ENCODE measurements around the gene ZFP36L1.
"Not testable (repeated sequence)": the region's sequence is repeated elsewhere in the genome, so short reads cannot be mapped to it uniquely, and the experiment has no call there.

The ZFP36L1 gene

DNA sequence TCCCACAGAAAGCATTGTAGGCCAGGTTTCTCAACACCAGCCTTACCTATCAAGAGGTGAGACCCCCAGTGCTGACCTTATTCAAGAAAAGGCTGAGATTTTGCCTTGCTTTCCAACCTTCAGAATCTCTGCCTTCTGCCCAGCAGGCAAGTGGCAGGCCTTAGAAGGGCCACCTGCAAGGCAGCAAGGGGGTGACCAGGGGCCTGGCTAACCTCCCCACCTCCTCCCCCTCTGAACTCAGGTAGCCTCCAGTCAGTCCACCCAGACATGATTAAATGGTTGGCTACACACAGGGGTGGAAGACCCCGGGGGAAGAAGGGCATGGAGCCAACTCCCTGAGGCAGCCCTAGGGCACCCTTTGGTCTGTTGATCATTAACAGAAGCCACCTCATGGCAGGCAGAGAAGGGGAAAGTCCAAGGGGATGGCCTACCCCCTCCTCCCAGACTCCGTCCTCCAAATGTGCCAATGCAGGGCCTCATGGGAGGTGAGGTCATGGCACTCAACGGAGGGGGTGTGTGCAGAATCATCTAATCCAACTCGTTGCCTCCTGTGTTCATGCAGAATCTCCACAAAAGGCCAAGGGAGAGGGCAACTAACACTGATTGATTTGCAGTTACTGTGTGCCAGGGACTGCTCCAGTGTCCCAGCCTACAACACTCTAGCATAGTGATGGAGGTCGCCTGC lies 8.5 kb downstream of the ZFP36L1 start:
- no peak for DNase-seq (ENCODE audit: low spot score)

DNA sequence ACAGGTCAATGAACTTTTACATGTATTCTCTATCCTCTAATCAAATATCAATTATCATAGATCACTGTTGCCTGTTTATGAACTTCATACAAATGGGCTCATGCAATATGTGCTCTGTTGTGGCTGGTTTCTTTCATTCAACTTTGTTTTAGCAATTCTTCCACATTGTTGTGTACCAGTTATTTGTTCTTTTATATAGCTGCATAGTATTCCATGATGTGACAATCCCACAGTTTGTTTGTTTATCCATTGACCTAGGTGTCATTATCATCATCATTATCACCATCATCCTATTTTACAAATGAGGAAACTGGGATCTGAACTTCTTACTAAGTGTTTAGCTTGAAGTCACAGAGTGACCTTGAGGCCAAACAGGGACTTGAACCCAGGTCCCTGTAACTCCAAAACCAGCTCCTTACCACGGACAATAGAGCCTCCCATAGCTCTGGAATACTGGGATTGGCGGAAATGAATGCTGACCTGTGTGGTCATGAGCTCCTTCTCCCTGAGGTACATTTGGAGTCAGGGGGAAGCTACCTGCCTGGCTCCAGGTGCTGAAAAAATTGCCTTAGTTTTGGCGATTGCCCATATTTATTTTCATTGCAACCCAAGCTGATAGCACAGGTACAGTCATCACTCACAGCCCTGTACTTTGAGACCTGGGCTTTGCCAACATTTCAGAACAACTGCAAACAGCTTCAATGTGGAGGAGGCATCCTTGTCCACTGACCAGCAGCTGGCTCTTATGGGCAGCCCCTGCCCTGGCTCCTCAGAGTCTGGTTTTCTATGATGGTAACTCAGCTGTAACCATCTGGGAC lies 9.2 kb downstream of the ZFP36L1 start:
- DNase-seq (ENCODE audit: low spot score) = no peak

DNA sequence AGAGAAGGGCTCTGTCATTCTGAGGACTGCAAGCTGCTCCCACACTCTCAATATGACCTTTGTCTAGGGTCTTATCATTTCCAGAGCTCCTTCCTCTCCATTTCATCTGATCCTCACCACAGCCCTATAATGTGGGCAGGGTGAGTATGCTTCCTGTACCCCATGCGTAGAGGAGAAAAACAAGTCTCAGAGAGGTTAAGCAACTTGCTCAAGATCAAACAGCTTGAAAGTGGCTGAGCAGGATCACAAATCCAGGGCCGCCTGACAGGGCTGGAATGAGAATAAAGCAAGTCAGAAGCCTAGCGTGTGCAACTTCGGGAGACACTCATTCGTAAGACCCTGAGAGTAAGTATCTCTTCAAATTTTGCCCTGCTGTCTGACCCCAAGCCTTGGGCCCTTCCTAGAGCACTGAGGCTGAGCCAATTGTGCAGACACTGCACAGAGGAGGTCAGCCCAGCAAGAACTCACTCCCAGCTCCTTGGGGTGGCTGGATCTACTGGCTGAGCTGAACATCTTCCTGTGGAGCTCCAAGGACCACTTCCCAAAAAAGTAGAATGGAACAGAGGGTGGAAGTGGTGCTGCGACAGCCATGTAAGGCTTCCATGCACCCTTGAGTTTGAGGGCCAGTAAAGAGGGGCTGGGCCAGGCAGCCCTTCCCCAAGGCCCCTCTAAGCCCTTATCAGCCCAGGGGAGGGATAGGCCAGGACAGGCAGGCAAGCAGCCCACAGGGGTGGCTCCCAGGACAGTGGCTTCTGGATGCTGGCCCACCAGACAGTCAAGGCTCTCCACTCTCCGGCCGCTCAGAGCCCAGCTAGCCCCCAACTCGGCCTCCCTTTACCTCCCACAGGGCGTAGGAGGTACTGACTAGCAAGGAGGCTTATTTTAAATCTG lies 10.5 kb downstream of the ZFP36L1 start:
- no peak for DNase-seq (ENCODE audit: low spot score)

DNA sequence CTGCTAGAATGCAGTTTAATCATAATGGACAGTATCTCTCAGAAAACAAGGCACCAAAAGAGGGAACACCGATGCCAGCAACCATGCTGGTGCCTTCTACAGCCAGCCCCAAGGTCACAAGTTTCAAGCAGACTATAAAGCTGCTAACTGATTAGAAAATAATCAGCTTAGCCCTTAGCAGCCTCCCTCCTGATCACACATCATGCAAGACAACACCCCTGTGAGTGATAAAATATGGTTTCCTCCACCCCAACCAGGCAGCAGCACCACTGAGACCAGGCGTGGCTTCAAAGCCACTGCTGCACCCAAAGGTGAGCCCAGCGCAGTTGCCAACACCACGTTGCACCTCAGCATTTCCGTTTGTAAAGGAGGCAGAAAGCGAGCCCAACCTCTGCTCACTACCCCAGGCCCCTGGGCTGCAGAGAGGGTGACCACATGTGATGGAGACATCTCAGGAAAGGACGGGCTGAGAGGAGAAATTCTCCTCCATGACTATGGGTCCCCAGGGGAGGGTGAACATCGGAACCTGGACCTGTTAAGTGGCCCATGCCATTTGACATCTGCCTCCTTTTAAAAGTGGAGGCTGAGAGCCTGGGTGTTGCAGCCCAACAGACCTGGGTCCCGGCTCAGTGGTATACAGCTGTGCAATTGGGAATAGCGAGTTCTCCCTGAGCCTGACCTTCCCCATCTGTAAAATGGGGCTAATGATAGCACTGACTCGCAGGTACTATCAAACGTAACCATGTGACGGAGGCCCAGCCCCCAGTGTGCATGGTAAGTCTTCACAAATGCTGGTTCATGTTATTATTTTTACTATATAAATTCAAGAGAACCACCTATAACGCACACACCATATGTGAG lies 11.5 kb downstream of the ZFP36L1 start:
- DNase-seq (ENCODE audit: low spot score) = no peak

DNA sequence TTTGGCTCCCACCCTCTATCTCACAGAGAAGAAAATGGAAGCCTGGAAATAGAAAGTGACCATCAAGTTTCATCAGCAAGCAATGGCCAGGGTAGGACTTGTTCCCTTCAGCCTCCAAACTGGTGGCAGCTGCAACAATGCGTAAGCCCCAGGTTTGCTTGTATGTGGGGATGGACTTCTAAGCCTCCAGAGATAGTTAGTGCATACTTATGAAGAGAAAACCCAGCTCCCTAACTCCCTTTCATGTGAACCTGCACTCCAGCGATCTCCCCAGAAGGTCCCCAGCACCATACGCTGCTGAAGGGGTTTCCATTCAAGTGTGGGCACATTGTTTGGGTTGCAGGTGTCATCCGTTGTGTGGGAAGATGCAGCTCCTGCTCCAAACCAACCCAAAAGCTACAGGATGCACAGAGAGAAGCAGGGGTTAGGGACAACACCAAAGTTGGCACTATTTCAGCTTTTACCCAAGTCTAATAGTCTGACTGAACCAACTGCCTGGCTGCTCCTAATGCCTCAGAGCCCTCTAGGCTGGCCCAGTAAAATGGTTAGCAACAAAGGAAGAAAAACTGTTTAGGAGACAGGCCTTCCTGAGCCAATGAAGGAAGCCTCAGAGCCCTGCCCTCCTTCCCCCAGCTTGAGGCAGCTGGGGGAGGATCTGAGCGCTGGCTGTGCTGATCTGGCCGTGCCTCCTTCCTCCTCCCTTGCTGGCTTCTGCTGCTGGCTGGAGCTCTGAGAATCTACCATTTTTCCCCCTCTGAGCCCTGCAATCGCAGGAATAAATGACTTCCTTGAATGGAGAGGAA lies 12.3 kb downstream of the ZFP36L1 start:
- DNase-seq (ENCODE audit: low spot score) = peak; percentile 74

DNA sequence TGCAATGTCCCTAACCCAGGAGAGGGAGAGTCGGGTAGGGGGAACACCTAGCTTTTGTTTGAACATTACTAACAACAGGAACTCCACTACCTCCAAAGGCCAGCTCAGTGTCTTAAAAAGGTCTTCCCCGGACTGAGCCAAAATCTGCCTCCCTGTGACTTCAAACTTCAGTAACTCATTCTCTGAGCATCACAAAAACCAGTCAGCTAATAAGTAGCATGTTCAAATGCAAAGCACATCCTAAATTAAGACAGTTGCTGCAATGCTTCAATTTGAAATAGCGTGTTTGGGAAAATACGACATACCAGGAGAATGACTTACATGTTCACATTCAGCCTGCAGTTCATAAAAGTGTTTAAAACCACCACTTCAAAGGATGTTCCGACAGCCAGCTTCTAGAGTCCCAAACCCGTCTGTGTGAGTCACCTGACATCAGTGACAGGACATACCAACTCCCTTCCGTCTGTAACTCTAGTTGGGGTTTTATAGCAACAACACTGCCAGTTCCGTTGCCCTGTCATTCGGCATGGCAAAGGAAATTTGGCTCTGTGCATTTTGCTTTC lies 13.0 kb downstream of the ZFP36L1 start:
- DNase-seq (ENCODE audit: low spot score) = peak; percentile 69

DNA sequence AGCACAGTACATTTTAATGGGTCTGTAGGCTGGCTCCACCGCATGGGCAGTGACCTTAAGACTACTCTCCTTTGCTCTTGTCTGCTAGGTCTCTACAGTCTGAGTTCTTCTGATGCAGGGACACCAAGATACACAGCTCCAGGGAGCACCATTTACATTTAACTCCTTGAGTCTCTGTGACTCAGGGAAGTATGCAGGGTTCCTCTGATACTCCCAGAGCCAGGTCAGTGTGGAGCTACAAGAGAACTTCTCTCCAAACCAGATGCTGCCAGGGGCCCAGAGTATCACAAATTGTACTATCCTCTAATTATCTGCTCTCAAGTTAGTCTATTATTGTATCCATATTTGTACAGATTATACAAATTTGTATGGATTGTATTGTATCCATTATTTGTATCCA lies 15.2 kb downstream of the ZFP36L1 start:
- no peak for DNase-seq (ENCODE audit: low spot score)

DNA sequence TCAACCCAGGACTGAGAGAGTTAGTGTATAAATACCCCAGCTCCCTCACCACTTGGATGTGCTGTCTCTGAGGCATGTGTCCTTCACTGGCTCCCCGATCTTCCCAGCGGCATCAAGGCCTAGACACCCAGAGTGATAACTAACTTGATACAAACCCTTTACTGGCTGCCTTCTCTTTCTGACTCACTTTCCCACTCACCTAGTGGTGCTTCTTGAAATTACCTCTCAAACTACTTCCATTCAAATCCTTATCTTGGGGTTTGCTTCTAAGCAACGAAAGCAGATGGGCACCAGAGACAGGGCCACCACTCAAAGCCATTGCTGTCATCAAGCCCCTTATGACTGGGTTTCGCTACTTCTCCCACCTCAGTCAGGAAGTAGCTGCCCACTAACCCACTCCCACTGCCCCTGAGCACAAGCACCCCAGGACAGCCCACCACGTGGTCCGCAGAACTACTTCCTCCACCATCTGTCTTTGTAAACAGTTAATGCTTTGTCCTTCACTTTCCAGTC lies 17.2 kb downstream of the ZFP36L1 start:
- no peak for DNase-seq (ENCODE audit: low spot score)

DNA sequence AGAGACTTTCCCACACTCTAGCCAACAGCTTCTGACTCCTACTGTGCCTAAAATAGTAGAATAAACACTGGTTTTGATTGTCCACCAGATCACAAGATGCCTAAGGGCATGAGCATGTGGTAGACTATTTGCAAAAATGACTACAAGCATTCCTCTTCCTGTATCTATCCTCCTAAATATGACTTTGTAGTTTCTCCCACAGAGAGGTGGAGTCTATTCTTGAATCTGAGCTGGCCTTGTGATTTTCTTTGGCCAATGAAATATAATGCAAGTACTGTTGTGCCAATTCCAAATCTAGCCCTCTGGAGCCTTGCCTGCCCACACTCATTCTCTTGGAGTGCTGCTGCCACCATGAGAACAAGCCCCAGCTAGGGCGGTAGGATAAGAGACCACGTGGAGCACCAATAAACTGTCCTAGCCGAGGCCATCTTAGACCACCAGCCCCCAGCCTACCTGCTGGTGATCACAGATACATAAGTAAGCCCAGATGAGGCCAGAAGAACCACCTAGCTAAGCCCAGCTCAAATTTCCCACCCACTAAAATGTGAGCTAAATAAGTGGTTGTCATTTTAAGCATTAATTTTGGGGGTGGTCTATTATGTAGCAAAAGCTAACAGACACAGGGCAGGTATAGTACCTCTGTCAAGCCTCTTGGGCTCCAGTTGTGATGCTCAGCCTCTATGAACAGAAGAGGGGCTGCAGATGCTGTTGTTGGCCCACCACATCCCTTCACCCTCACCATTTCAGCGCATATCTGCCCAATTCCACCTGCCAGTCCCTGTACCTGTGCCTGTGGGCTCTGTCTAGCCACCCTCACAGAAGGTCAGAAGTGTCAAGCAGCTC lies 17.9 kb downstream of the ZFP36L1 start:
- peak; percentile 71 for DNase-seq (ENCODE audit: low spot score)

DNA sequence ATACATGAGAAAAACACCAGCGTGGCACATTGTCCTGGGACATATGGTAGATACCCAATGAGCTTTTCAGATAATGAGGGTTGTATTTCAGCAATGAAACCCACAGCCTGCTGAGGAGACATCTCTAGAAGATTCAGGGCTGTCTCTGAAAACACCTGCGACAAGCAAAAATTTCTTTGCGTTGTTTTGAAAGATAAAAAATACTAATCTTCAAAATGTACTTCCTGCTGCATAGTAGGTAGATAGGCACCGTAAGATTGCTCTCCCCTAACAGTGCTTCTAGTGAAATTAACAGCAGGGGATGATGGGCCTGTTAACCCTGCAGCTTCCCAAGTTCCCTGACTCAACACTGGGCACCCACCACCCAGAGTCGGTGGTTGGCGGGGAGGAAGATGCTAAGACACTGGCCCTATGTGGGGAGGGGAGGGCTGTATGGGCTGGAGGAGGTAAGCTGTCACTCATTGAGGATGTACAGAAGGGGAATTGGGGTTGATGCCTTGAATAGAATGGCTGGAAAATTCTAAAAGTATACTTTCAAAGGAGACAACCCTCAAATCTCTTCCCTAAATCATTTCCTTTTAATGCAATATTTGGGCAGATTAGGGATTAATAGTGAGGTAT lies 20.0 kb downstream of the ZFP36L1 start:
- no peak for DNase-seq (ENCODE audit: low spot score)

DNA sequence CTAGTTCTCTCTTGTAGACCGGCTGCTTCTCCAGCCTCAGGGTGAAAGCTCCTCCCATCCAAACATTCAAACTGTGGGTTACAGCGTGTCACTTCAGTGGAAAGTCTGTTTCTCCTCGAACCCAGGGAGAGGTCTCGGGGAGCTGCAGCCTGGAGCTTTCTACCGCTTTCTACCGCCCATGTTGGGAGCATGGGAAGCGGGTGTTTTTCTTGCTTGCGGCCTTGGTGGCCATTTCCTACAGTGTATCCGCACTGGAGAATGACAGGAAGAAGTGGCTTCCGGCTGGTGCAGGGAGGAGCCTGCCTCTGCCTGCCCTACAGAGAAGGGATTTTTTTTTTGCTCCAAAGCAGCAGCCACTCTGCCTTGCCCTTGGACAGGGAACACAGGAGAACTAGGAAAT lies 21.2 kb downstream of the ZFP36L1 start:
- DNase-seq (ENCODE audit: low spot score) = no peak

DNA sequence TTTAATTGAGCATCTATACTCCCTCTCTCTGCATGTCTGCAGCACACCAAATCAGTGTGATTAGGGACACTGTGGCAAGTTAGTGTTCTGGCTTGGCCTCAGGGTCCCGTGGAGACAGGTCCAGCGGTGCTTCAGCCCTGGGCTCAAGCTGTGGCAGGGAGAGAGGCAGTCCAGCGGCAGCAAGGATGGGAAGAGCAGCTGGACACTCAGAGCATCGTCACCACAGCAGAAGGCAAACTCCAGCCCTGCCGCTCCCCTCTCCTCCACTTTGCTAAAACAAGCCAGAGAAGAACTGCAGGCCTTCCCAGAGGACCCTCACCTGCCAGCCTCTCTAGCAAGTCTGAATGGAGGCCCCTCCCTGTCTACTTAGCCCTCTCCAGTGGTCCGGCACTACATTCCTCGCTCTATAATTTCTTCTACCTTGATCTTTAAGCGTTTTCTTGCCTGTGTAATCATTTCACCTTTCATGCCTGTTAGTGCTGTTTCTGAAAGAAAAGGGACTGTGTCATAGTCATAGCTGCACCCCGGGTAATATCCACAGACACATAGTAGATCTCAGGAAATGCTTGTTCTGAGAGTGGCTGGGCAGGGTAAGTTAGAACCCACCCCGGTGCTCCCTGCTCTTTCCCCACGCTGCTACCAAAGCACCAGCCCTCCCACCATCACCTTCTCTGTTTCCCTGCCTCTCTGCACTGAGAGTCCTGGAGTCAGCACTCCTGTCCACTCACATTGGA lies 22.1 kb downstream of the ZFP36L1 start:
- DNase-seq (ENCODE audit: low spot score) = no peak

DNA sequence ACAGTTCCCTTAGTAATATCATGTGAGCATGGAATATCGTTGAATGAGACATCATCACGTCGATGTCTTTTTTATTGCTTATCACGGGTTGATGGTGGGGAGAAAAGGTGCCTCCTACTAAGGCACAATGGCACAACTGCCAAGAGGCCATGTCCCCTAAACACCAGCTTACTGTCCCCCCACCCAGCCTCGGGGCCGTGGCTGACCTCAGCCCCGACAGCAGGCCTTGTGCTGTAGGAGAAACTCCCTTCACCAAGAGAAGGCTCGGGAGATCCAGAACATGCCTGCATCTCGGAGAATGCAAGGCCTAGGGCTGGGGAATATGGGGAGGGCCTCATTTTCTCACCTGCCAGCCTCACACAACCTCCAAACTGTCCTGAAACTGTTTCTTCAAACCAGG lies 22.8 kb downstream of the ZFP36L1 start:
- DNase-seq (ENCODE audit: low spot score) = no peak

DNA sequence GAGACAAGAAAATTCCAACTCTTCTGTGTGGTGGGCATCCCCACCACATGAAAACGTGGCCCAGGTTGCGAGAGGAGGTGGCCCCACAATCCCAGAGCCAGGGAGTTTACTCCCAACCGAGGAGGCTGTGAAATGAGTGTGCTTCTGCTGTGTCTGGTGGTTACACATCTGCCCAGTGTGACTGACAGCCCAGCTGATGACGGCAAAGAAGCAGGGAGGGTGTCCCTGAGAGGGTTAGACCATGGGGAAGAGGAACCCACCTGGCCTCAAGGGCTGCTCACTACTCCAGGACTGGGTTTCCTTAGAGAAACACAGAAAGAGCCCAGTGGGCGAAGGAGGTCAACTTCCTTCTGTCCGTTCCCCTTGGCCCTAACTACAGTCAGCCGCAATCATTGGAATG lies 24.6 kb downstream of the ZFP36L1 start:
- no peak for DNase-seq (ENCODE audit: low spot score)

DNA sequence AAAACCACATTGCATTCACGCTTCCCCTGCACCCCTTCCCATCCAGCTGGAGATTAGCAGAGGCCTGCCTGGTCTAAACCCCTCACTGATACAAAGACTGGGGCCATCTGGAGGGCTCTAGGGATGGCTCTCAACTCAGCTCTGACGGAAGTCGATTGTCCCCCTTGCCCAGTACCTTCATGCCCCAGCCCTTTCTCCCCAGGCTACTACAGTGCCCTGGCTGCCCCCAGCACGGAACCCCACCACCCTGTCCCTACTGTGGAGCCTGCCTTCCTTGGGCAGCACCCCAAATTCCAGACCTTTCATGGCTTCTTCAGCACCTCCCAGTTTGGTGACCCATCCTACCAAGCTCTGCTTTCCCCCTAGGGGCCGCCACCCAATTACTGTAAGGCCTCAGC lies 25.6 kb downstream of the ZFP36L1 start:
- no peak for DNase-seq (ENCODE audit: low spot score)

DNA sequence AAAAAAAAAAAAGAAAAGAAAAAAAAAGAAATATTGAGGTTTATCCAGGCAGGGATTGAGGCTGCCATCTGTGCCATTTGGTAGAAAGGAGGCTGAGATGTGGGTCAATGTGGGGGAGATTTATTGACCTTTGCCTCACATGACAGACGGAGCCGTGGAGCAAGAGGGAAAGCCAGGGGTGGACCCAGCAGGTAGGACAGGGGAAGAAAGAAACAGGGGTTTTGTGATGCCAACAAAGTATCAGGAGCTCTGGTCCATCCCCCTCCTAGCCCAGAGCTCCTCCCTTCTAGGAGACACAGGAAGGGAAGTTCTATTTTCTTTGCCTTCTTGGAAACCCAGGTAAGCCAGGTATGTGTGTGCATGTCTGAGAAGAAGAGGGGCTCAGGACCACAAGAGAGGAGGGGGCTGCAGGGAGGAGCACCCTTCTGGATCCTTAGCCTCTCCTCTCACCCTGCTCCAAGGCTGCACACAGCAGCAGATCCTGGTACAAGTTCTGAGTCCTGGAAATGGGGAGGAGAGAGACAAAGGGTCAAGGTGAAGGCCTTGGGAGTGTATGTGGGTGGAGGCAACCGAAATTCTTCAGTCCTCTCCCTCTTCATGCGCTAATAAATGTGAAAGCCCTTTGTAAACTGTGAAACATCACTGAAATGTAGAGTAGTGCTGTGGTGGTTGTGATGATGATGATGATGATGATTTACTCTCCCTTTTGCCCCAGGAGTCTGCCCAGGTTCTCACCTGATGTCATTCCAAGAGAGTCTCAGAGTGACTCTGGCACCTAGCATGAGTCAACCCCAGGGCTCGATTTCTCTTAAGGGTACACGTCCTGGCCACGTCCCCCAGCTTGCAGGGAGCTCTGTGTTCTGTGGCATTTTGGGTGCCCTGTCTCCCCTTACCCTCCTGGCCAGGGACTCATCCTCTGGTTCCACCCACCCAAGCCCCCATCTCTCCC lies 26.3 kb downstream of the ZFP36L1 start:
- DNase-seq (ENCODE audit: low spot score) = no peak

DNA sequence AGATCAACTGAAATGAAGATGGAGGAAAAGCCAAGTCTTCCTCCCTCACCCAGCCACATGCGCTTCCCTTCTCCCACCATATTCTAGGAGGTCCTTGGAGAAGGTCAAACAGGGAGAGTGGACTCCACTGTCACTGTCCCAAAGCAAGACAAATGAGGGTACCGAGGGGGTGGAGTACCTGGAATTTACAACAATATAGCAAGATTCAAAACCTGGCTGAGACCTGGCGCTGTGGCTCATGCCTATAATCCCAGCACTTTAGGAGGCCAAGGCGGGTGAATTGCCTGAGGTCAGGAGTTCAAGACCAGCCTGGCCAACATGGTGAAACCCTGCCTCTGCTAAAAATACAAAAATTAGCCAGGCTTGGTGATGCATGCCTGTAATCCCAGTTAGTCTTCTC lies 29.0 kb downstream of the ZFP36L1 start:
- not testable (repeated sequence) for DNase-seq (ENCODE audit: low spot score)

Data from AG20443 (cell line).